ENCODE measurements around the gene IL36B.

Gene IL36B

DNA sequence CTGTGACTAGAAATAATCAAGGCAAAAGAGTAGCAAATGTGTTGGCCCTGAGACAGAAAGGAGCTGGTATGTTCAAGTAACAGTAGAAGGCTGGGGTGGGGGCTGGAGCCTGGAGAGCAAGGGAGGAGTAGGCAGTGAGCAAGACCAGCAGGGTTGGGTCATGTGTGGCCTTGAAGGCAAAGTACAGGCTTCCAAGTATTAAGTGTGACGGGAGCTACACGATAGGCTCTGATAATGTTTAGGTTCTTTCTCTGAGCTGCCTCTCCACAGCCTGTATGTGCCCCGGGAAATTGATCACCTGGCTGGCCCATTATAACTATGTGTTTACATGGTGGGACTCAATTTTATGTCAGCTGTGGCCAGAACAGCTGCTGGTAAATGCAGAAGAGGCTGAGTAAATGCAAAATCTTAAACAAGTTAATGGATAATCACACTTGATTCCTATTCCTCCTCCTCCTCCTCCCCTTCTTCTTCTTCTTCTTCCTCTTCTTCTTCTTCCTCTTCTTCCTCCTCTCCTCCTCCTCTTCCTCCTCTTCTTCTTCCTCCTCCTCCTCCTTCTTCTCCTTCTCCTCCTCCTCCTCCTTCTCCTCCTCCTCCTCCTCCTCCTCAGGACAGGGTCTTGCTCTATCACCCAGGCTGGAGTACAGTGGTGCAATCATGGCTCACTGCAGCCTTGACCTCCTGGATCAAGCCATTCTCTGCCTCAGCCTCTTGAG is 24.4 kb upstream of the IL36B start:
- DNase-seq (ENCODE audit: extremely low spot score, insufficient read length, low read depth) (no peak), FAIRE-seq (no peak)

DNA sequence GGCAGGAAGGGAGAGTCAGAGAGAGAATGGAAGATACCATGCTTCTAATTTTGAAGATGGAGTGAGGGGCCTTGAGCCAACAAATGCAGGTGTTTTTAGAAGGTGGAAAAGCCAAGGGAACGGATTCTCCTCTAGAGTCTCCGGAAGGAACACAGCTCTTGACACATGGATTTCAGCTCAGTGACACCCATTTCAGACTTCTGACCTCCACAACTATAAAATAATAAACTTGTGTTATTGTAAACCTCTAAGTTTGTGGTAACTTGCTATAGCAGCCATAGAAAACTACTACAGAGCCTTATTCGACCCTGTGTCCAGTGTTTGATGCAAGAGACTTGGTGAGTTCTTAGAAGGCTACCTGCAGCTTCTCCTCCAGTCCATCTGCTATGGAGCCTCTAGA is 22.9 kb upstream of the IL36B start:
- FAIRE-seq (no peak), DNase-seq (ENCODE audit: extremely low spot score, insufficient read length, low read depth) (no peak)

DNA sequence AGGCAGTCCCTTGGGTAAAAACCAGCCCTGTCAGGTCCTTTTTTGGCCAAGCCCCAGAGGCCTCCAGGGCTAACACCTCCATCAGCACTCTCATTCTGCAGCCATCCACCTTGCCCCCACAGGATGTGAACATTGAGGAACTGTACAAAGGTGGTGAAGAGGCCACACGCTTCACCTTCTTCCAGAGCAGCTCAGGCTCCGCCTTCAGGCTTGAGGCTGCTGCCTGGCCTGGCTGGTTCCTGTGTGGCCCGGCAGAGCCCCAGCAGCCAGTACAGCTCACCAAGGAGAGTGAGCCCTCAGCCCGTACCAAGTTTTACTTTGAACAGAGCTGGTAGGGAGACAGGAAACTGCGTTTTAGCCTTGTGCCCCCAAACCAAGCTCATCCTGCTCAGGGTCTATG is 22.4 kb upstream of the IL36B start:
- DNase-seq (ENCODE audit: extremely low spot score, insufficient read length, low read depth) (no peak), FAIRE-seq (no peak)

DNA sequence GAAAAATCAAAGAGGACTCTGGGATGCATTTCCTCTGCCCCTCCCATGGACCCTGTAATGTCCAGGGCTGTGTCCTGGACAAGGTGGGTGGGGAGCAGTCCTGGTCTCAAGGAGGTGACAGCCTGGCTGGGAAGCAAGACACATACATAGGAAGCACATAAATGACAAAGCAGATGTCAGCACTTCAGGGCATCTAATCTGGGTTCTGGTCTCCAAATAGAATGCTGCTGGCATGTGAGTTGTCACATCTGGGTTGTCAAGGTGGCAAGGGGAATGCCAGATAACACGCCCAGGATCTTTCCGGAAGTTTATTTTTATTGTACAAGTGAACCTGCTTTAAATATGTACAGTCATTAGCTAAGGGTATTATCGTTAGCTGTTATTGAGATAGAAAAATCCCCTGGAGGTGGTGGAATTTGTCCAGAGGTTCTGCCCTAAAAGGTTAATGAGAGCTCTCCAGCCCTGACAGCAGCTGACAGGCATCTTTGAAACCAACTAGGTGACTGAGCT is 20.7 kb upstream of the IL36B start:
- FAIRE-seq = no peak
- DNase-seq (ENCODE audit: extremely low spot score, insufficient read length, low read depth) = no peak

DNA sequence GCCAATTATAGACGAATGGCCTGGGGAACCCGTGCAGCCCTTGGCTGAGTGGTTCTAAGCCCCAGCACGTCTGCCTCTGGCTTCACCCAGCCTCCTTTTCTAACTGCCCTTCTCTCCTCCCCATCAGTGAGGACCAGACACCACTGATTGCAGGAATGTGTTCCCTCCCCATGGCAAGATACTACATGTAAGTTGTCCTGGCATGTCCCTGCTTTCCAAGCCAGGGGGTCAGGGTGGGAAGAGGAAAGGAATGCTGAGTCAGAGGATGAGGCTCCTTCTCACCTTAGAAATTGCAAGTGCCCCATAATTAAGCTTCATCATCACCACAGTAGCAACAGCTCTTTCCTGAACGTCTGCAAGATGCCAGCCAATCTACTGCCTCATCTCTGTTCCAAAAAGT is 19.9 kb upstream of the IL36B start:
- DNase-seq (ENCODE audit: extremely low spot score, insufficient read length, low read depth) (no peak), FAIRE-seq (no peak)

DNA sequence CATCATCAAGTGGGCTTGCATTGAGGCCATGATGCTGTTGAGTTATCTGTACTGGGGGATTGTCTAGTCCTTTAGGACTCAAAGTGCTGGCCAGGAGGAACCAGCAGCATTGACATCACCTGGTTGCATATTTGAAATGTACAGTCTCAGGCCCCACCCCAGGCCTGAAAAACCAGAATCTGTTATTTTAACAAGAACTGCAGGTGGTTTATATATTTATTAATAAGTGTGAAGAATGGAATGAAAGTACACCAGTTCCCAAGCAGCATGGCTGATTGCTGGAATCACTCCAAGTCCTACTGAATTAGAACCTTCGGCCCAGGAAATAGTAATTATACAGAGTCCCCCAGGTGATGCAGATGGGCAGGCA is 17.9 kb upstream of the IL36B start:
- DNase-seq (ENCODE audit: extremely low spot score, insufficient read length, low read depth) (no peak), FAIRE-seq (no peak)

DNA sequence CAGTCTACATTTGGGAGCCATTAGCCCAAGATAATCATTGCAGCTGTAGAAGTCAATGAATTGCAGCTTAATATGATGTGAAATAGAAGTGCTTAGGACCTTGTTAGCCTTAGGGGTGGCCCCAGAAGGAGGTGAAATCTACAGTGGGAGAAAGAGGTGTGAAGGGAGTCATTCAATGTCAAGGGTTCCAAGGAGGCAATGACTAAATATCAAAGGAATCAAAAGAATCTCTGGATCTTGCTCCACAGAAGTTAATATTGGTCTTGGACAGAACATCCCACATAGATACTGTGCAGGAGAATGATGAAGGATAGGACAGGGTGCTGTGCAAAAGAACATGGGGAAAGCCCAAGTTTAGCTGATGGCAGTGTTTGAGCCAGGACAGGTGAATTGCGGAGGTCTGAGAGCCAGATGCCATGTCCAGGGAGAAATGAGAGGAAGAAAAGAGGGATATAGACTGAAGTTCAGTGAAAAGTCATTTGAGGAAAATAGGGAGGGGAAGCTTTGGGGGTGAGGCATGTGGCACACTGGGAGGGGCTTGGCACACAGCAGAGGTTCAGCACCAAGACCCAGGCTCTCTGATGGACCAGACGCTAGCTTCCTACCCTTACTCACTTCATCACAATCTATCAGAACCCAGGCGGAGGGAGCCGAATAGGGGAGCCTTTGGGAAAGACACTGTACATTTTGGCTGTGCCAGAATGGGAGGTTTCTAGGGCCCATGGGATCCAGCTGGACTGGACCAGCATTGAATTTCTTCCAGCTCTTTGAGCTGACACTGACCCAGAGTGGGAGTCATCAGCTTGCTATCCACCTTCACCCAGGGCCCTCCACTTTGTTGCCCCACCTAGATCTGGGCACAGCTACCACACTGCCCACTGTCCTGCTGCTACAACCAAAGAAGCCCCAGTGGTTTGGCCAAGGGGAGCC is 17.3 kb upstream of the IL36B start:
- no peak for DNase-seq (ENCODE audit: extremely low spot score, insufficient read length, low read depth)

DNA sequence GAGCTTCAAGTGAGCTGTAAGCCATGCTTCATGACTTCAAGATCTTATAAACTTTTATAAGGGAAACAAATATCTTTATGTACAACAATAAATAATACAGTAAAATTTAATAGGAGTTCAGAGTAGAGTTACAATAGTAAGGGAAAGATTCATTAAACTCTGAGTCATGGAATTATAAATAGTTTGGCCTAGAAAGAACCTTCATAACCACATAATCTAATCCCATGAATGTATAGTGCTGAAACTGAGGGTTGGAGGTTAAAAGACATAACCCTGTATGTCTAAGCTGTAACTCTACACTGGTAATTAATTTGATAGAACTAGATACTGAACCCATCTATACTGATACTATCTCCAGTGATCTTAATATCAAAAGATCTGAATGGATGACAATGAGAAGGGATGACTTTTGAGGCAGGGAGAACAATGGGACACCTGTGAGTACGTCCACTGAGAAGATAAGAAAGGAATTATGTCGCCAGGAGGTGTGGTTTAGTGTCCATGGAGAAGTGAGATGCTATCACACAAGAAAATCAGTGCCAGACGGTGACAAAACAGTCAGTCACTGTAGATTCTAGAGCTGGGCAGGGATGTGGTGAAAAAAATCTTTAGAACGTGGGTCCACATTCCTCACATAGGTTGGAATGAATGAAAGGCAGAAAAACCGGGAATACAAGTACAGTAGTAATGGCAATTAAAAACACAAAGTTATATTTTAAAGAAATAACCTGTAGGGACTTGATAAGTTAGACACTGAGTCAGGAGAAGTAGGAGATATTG is 16.2 kb upstream of the IL36B start:
- no peak for FAIRE-seq
- DNase-seq (ENCODE audit: extremely low spot score, insufficient read length, low read depth) = no peak

More for the DNA sequence above, 17.3 kb upstream of the IL36B start:
- FAIRE-seq = no peak

DNA sequence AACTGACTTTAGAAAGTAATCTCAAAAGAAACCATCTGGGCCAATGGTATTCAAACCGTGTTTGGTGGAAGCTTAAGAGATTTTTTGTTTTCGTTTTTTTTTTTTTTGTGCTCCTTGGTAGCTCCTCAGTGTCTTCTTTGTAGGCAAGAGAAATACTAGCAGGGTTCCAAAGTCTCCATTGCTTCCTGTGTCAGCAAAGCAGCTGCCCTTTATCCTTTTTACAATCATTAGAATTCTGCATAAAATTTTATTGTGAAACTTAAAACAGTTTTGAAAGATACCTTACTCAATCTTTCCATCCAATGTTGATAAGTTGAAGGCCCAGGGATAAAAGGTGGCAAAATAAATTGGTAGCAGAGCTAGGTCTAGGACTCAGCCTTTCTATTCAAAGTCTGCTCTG is 15.6 kb upstream of the IL36B start:
- FAIRE-seq (no peak), DNase-seq (ENCODE audit: extremely low spot score, insufficient read length, low read depth) (no peak)

DNA sequence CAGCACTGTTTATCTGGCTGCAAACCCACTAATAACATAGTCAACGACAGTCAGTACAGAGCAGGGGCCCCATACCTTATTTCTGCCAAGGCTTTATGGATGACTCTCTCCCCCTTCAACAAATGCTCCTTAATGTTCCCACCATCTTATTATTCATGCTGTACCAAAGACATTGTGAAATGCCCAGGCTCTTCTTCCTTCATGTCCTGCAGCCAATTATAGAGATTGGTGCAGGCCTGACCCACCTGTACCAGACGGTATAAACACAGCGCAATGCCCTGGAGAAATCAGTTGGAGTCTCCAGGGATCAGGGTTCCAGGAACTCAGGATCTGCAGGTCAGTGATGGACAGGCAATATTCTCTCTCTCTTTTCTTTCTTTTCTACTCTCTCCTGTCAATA is 15.0 kb upstream of the IL36B start, which contains the start of gene IL1F10:
Gene IL1F10 (plus strand): TSS at position 290 of the 400 bp plus-strand sequence. CDS start 4,769 bp downstream, outside the sequence.
- no peak for DNase-seq (ENCODE audit: extremely low spot score, insufficient read length, low read depth)
- no peak for FAIRE-seq

DNA sequence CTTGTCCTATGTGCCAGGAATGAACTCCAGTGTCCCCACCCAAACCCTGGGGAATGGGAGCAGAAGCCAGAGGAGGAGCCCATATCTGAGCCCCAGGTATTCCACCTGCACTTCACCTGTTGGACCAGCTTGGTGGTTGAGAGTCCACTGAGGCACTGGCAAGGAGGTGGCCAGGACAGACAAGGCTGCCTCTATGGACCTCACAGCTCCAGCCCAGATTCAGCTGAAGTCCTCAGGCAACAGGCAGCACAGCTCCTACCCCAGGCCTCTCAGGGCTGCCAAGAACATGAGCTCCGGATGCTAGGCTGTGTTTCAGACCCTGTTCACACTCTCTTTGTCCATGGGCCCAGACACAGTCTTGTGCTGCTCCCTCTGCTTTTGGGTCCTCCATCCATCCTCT is 12.2 kb upstream of the IL36B start:
- FAIRE-seq = no peak
- no peak for DNase-seq (ENCODE audit: extremely low spot score, insufficient read length, low read depth)

DNA sequence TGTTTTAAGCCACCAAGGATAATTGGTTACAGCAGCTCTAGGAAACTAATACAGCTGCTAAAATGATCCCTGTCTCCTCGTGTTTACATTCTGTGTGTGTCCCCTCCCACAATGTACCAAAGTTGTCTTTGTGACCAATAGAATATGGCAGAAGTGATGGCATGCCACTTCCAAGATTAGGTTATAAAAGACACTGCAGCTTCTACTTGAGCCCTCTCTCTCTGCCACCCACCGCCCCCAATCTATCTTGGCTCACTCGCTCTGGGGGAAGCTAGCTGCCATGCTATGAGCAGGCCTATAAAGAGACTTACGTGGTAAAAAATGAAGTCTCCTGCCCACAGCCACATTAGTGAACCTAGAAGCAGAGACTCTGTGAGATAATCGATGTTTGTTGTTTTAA is 11.6 kb upstream of the IL36B start:
- FAIRE-seq = no peak
- no peak for DNase-seq (ENCODE audit: extremely low spot score, insufficient read length, low read depth)

DNA sequence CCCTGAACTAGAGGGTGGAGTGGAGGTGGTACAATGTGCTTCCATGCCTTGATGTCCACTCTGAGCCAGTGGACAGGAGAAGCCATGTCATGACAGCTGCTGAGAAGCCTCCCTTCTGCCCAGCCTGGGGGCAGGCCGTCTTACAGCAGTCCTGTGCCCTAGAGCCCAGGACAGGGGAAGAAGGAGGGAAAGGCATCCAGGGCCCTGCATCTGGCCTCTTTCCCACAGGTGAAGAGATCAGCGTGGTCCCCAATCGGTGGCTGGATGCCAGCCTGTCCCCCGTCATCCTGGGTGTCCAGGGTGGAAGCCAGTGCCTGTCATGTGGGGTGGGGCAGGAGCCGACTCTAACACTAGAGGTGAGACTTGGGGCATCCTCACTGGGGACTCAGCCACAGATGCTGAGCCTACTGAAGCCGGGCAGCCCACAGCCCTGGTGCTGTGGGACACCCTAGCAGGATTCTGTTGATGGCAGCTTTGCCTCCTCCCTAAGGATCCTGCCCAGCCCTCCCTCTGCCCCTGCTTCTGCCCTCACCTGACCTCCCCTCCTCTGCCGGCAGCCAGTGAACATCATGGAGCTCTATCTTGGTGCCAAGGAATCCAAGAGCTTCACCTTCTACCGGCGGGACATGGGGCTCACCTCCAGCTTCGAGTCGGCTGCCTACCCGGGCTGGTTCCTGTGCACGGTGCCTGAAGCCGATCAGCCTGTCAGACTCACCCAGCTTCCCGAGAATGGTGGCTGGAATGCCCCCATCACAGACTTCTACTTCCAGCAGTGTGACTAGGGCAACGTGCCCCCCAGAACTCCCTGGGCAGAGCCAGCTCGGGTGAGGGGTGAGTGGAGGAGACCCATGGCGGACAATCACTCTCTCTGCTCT is 9.5 kb upstream of the IL36B start:
- FAIRE-seq (no peak), DNase-seq (ENCODE audit: extremely low spot score, insufficient read length, low read depth) (no peak)

DNA sequence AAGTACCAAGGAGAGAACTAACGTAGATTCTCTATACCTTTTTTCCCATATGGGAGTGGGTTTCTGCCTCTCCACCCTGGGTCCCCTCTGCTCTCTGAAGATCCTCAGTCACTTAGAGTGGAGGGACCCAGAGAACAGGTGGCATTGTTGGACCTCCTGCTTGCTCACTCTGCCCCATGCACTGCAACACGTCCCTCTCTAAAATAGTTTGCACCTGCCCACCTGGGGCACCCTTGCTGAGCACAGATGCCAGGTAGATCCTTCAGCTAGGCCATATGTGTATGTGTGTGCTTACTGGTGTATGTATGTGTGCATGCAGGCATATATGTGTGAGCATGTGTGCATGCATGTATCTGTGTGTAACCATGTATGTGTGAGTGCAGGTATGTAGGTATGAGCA is 8.6 kb upstream of the IL36B start:
- FAIRE-seq = no peak
- no peak for DNase-seq (ENCODE audit: extremely low spot score, insufficient read length, low read depth)

DNA sequence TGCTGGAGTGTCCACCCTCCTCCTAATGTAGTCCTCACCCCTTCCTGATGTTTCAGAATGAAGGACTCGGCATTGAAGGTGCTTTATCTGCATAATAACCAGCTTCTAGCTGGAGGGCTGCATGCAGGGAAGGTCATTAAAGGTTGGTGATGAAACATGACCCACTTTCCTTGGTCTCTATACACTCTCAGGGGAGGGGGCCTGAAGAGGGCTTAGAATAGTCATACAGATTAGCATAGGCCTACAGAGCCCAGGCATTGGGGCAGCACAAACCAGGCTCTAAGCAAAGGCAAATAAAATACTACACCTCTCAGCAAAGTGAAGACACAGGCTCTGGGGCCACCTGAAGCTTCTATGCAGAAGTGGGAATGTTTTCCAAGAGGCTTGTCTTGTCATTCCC is 8.1 kb upstream of the IL36B start:
- DNase-seq (ENCODE audit: extremely low spot score, insufficient read length, low read depth) (no peak), FAIRE-seq (no peak)

DNA sequence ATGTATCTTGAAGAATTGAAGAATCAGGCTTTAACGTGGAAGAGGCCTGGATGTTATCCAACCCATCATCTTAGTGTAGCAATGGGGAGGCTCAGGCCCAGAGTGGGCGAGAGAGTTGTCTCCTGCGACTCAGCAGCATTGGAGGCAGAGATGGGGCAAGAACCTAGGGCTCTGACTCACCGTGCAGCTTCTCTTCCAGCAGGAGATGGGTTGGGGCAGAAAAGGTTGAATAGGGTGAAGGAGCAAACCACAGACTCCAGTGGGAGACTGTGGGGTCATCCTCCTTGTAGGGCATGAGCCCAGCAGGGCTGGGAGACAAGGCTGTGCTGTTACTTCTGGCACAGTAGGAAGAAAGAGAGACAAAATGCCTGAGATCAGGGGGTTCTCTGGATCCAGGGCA is 7.7 kb upstream of the IL36B start:
- FAIRE-seq (no peak), DNase-seq (ENCODE audit: extremely low spot score, insufficient read length, low read depth) (no peak)

DNA sequence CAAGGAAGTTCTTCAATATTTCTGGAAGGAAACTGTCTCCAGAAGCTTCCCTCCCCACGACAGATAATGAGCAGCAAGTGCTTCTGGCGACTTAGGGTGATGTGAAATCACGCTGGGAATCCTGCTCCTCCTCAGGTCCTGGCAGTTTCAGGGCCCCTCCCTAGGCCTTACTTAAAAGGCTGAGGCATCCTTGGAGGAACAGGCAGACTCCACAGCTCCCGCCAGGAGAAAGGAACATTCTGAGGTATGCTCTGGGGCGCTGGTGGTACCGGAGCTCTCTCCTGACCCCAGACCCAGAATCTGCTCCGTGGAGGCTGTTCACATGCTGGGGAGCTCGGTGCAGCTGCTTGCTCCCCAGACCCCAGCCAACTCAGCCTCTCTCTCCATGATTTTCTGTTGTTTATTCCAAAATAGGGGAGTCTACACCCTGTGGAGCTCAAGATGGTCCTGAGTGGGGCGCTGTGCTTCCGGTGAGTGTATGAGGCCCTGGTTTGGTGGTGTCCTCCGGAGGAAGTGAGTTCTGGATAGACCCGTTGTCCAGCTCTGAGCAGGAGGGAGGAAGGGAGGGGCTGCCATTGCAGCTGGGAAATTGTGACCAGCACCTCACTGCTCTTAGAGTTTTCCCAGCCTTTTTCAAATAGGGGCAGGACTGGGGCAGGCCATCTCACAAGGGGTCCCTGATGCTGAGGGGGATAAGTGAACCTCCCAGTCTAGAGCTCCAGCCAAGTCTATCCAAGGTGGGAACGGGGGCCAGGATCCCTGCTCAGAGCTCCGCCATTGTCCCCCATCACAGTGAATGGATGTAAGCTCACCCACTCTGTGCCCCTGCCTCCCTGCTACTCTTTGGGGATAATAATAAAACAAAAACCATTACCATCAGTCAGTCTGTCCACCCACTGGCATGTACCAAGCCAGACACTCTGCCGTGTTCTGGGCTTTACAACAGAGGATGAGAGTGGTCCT is 6.6 kb upstream of the IL36B start, which contains the start of gene IL36RN:
Gene IL36RN (plus strand): TSS at position 201 of the 963 bp plus-strand sequence. CDS start 241 bp downstream, at position 442.
- FAIRE-seq (no peak), DNase-seq (ENCODE audit: extremely low spot score, insufficient read length, low read depth) (no peak)

DNA sequence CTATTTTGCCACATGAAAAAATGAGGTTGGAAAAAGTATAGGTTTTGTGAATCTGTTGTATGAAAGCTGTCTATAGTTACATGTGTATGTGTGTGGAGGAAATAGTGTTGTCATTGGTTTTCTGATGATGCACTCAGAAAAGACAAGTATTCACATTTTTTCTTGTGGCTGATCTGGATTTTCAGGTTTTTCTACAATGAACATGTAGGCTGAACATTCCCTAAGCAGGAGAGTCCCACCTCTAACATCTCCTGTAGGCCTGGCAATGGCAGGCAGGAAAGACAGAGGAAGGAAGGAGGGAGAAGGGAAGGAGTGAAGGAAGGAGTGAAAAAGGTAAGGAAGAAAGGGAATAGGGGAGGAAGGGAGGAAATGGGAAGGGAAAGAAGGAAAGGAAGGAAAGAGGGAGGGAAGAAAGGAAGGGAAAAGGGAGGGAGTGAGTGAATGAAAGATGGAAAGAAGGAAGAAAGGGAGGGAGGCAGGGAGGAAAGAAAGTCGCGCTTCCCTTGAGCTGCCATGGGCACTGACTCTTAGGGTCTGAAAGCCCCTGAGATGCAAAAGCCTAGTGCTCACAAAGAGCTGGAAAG is 5.8 kb upstream of the IL36B start:
- no peak for FAIRE-seq
- no peak for DNase-seq (ENCODE audit: extremely low spot score, insufficient read length, low read depth)
